Endothelial cell of umbilical vein (primary cell): Measurements from ENCODE around the gene FMNL1. TPM values are rescaled to one million over a fixed set of nuclear protein-coding genes. Genes with fewer than 3 reads are reported as not detected.

Source experiments
- BruUV-seq: library from RNA; stranded (reverse); fragments of 400-500 nt; replicated peaks from 2 replicates; lab custom pipeline; 2021; lab: Mats Ljungman, UMichigan
- CTCF ChIA-PET: fragments of 300-600, 350-600 bp; sonication (Branson Sonifier 250); formaldehyde crosslinking; loops from one replicate; lab custom pipeline; 2021; ENCODE audit warnings: antibody characterized with exemption, inconsistent platforms; lab: Charles Lee
- POLR2A ChIA-PET: fragments of 300-600, 350-600 bp; sonication (Branson Sonifier 250); formaldehyde crosslinking; loops from one replicate; lab custom pipeline; 2021; ENCODE audit warnings: antibody characterized with exemption, inconsistent platforms; lab: Charles Lee
- DNase-seq: peaks from one replicate; pipeline ENCODE4 v3.0.0-alpha.2; 2011; ENCODE audit warnings: low read depth, low spot score
- FAIRE-seq: peaks from 2 replicates; lab custom pipeline; 2011; peaks lifted over from hg19 to GRCh38; lab: Jason Lieb, UNC
- H2AFZ ChIP-seq: 2 replicates; pipeline ENCODE4 v1.6.0; 2012; ENCODE audit warnings: low read depth, low read length, control low read depth, inconsistent platforms
- H3K27ac ChIP-seq: 2 replicates; pipeline ENCODE4 v1.5.1; 2011; ENCODE audit warnings: low read depth, mild to moderate bottlenecking, control low read depth, low read length, moderate library complexity; ENCODE audit not compliant: insufficient read depth
- H3K27me3 ChIP-seq, 2 experiments: 2 replicates each; pipeline versions ENCODE4 v1.6.0 to v1.6.1; 2011; ENCODE audit warnings: low read length in 2 of 2, mixed read lengths in 1 of 2; ENCODE audit not compliant: control insufficient read depth in 2 of 2, insufficient read depth in 2 of 2
- H3K36me3 ChIP-seq, 2 experiments: 2 replicates in 1 of 2; 3 replicates in 1 of 2; pipeline ENCODE4 v1.5.1; 2011; ENCODE audit warnings: low read length in 2 of 2, mild to moderate bottlenecking in 1 of 2, moderate library complexity in 1 of 2; ENCODE audit not compliant: control insufficient read depth in 2 of 2, insufficient read depth in 2 of 2; ENCODE audit errors: extremely low read depth in 1 of 2
- H3K4me1 ChIP-seq: 3 replicates; pipeline ENCODE4 v1.5.1; 2011; ENCODE audit warnings: mild to moderate bottlenecking, low read length; ENCODE audit not compliant: control insufficient read depth, insufficient read depth; ENCODE audit errors: extremely low read depth
- H3K4me2 ChIP-seq: 2 replicates; pipeline ENCODE4 v1.6.1; 2011; ENCODE audit warnings: low read length, control low read depth, mixed read lengths; ENCODE audit not compliant: insufficient read depth
- H3K4me3 ChIP-seq, 3 experiments: fragments of 200-600 bp in 1 of 3; sonication (generic), shearing (Covaris generic) in 1 of 3; replicated peaks in 1 of 3; 2 replicates each; pipeline ENCODE4 v1.5.1; 2011 to 2016; ENCODE audit warnings: control low read depth in 3 of 3, low read length in 3 of 3, mild to moderate bottlenecking in 2 of 3, inconsistent platforms in 1 of 3, low read depth in 1 of 3, moderate library complexity in 1 of 3; ENCODE audit not compliant: insufficient read depth in 1 of 3
- H3K79me2 ChIP-seq: 2 replicates; pipeline ENCODE4 v1.6.0; 2012; ENCODE audit warnings: low read length, inconsistent platforms; ENCODE audit not compliant: control insufficient read depth, insufficient read depth
- H3K9ac ChIP-seq: replicated peaks from 2 replicates; pipeline ENCODE3; 2011; ENCODE audit warnings: low read length, control low read depth; ENCODE audit not compliant: insufficient read depth; ENCODE audit errors: extremely low read depth
- H3K9me1 ChIP-seq: replicated peaks from 3 replicates; pipeline ENCODE4 v1.6.0; 2011; ENCODE audit warnings: mild to moderate bottlenecking, low read length; ENCODE audit not compliant: control insufficient read depth, insufficient read depth; ENCODE audit errors: extremely low read depth
- H3K9me3 ChIP-seq: replicated peaks from 2 replicates; pipeline ENCODE4 v1.5.1; 2012; ENCODE audit warnings: low read length, inconsistent platforms; ENCODE audit not compliant: control insufficient read depth, insufficient read depth
- H4K20me1 ChIP-seq: replicated peaks from 2 replicates; pipeline ENCODE3; 2011; ENCODE audit warnings: mild to moderate bottlenecking, low read length; ENCODE audit not compliant: control insufficient read depth, insufficient read depth; ENCODE audit errors: extremely low read depth
- CTCF ChIP-seq, 2 donors: IDR thresholded peaks; 1 replicate in 1 of 2; 2 replicates in 1 of 2; pipeline ENCODE4 v1.5.1; 2011; ENCODE audit warnings: low read length in 2 of 2, mild to moderate bottlenecking in 2 of 2, moderate library complexity in 2 of 2, control low read depth in 1 of 2, inconsistent platforms in 1 of 2, low read depth in 1 of 2; ENCODE audit not compliant: insufficient read depth in 1 of 2; ENCODE audit errors: extremely low read depth in 1 of 2
- EZH2 ChIP-seq: IDR thresholded peaks from 2 replicates; pipeline ENCODE4 v1.6.1; 2012; ENCODE audit warnings: borderline replicate concordance, low read depth, mild to moderate bottlenecking, moderate library complexity, low read length, inconsistent platforms; ENCODE audit not compliant: severe bottlenecking
- FOS ChIP-seq: IDR thresholded peaks from 2 replicates; pipeline ENCODE4 v1.6.1; 2011; ENCODE audit warnings: mild to moderate bottlenecking, low read length, moderate library complexity, borderline replicate concordance; ENCODE audit not compliant: insufficient read depth
- GATA2 ChIP-seq: IDR thresholded peaks from 2 replicates; pipeline ENCODE4 v1.7.0; 2011; ENCODE audit warnings: low read depth, mild to moderate bottlenecking, moderate library complexity, mixed read lengths, low read length; ENCODE audit not compliant: insufficient read length, insufficient read depth
- JUN ChIP-seq: IDR thresholded peaks from 2 replicates; pipeline ENCODE4 v1.6.1; 2011; ENCODE audit warnings: borderline replicate concordance, low read depth; ENCODE audit not compliant: insufficient read length, insufficient read depth
- MAX ChIP-seq: IDR thresholded peaks from 2 replicates; pipeline ENCODE4 v1.6.1; 2011; ENCODE audit not compliant: insufficient read depth, insufficient read length
- MYC ChIP-seq: IDR thresholded peaks from one replicate; pipeline ENCODE4 v1.6.1; 2011; ENCODE audit warnings: mild to moderate bottlenecking, low read depth, low read length
- POLR2A ChIP-seq: IDR thresholded peaks from 2 replicates; pipeline ENCODE4 v1.6.1; 2012; ENCODE audit warnings: low read depth, mild to moderate bottlenecking, control low read depth, low read length
- POLR2AphosphoS5 ChIP-seq: IDR thresholded peaks from 2 replicates; pipeline ENCODE4 v1.6.1; 2012; ENCODE audit warnings: low read depth, mild to moderate bottlenecking, control low read depth, low read length, moderate library complexity; ENCODE audit not compliant: insufficient read depth
- dilution Hi-C: fragments of 300-500 bp; cut with MboI; formaldehyde crosslinking; loops from one replicate; pipeline ENCODE4 v1.15.0; 2019; ENCODE audit warnings: low sequenced_read_pairs; ENCODE audit not compliant: extremely low pct_ligation_motif_present
- intact Hi-C: fragments of 100-400 bp; cut with micrococcal nuclease; formaldehyde crosslinking; loops from one replicate; pipeline ENCODE4 v1.10.0; 2022
- polyA plus RNA-seq, 4 experiments: library from polyadenylated mRNA; depleted of rRNA in 3 of 4; stranded (reverse) in 3 of 4; unstranded in 1 of 4; fragments of >200 nt; gene quantifications; 2 replicates each; pipeline versions ENCODE4 v1.2.1 to v1.2.3, GENCODE V29; 2011 to 2012; ENCODE audit warnings: missing spikeins in 1 of 4
- total RNA-seq: library from RNA; stranded (reverse); gene quantifications from 2 replicates; pipeline ENCODE4 v1.2.3, GENCODE V29; 2021

Gene FMNL1
- total and polyA plus RNA-seq, 2 donors (not counting 3 experiments of a cell fraction or from before 2014, with no cell fraction given): 0.95 to 1.6 TPM

- no peaks in the 10 kb centered on the region for H3K79me2 ChIP-seq
- dilution Hi-C loops: no loop called here
- H3K27me3 ChIP-seq: peaks cover 12 to 14% of the 10 kb centered on the region in 2 experiments
- ChIA-PET POLR2A (no interaction called here), CTCF (interaction anchor here (1.0 to 2.2 kb wide), 4 partner anchors 11 to 102 kb away, joined by 3 to 12 read pairs (median 6); partner anchors contain the start of gene ACBD4)
- H3K9me1 ChIP-seq: no peaks in the 10 kb centered on the region
- no peak for DNase-seq
- no peaks in the 10 kb centered on the region for H3K9me3 ChIP-seq
- no peak for FAIRE-seq
- no peak overlapping the region for H3K4me3 ChIP-seq
- H3K4me1 ChIP-seq: peaks cover 3% of the 10 kb centered on the region
- no peaks in the 10 kb centered on the region for H3K36me3 ChIP-seq
- H3K9ac ChIP-seq: no peak overlapping the region
- no TSS peak for BruUV-seq
- no peak overlapping the region for H3K4me2 ChIP-seq
- no peak overlapping the region for H3K27ac ChIP-seq
- no peak overlapping the region for H2AFZ ChIP-seq
- no peaks in the 10 kb centered on the region for H4K20me1 ChIP-seq
- intact Hi-C loops: no loop called here
- TF ChIP-seq POLR2AphosphoS5: no peak
- TF ChIP-seq MYC: no peak
- no peak for TF ChIP-seq CTCF (IDR thresholded peaks at IDR 0.05; ENCODE audit: extremely low read depth in 1 of 2, insufficient read depth in 1 of 2, low read depth in 1 of 2, low read length in 2 of 2)
- no peak for TF ChIP-seq EZH2
- no peak for TF ChIP-seq JUN
- no peak for TF ChIP-seq GATA2
- no peak for TF ChIP-seq FOS
- no peak for TF ChIP-seq POLR2A
- TF ChIP-seq MAX: no peak
Observed at GRCh38 chr17:45237686-45238085, 16.0 kb downstream of the FMNL1 start.
